ENCODE data around the gene SMIM11. TPM values are rescaled to one million over a fixed set of nuclear protein-coding genes. Genes with fewer than 3 reads are reported as not detected.
"Not testable (repeated sequence)": the region's sequence is repeated elsewhere in the genome, so short reads cannot be mapped to it uniquely, and the experiment has no call there.

Gene SMIM11
- total RNA-seq, 1 experiment from 2014 or later = 37.1 TPM

DNA sequence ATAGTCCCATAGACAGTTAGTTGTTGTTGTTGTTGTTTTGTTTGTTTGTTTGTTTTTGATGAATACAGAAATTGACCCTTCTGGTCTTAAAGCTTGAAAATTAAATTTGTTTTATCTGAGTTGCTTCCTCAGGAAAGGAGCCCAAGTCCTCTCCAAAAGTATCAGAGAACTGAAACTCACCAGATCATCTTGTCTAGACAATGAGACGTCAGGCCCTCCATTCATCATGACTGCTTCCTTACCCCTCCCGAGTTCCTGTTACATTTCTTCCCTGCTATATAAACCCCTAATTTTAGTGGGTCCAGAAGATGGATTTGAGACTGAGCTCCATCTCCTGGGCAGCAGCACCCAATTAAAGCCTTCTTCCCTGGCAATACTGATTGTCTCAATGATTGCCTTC lies 31.4 kb downstream of the SMIM11 start:
- not testable (repeated sequence) for DNase-seq (ENCODE audit: extremely low read depth, low read depth)

DNA sequence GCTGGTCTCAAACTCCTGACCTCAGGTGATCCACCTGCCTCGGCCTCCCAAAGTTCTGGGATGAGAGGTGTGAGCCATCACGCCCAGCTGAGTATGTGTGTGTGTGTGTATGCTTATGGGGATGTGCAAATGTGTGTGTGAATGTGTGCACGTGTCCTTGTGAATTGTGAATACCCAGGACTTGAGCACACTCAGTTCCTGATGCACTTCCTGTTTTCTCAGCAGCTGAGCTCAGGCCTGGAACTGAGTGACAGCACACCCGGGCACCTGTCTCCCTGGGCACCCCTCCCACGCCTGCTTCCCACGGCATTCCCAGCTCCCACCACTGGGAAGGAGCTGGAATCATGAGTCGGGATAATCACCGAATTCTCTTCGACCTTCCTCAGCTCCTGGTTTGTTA lies 32.0 kb downstream of the SMIM11 start:
- DNase-seq (ENCODE audit: extremely low read depth, low read depth) = not testable (repeated sequence)

DNA sequence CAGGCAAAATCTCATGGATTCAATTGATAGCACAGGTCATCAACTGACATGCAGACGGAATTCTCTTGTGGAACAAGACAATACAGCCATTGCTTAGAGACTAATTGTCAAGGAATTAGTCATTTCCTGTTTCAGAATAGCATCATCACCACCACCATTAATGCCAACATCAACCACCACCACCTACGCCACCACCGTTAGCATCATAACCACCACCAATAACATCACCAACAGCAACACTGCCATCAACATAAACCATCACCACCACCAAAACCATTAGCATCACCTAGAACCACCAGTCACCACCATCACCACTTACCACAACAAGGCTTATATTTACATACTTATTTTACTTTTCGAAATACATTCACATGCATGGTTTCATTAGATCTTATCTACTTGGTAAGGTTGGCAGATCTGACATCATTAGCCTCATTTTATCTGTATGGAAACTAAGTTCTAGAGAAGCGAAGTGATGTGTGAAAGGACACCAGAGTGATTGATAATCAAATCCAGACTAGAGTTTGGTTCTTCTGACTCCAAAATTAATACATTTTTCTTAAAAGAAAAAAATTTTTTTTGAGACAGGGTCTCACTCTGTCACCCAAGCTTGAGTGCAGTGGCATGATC lies 42.3 kb downstream of the SMIM11 start:
- DNase-seq (ENCODE audit: extremely low read depth, low read depth) = not testable (repeated sequence)

DNA sequence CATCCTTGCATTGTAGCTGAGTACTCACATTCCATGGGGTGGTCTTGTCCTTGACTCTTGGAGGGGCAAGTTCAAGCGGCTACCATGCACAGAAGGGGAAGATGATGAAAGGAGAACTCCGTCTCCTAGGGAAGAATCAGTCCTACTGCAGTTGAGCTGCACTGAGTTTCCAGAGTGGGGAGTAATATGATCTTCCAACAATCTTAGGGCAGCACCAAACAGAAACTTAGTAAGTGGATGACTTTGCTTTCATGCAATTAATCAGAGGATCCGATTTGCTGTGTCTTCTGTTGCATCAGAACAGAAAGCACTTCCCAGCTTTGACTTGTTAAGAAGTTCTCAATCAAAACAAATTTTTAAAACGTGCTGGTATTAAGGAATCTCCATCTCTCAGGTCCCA lies 48.5 kb downstream of the SMIM11 start, which contains the start of gene SMIM34:
TSS of gene SMIM34 (minus strand) at position 147 of the 400 bp plus-strand sequence. CDS start at position 35, 112 bp downstream.
- not testable (repeated sequence) for DNase-seq (ENCODE audit: extremely low read depth, low read depth)

DNA sequence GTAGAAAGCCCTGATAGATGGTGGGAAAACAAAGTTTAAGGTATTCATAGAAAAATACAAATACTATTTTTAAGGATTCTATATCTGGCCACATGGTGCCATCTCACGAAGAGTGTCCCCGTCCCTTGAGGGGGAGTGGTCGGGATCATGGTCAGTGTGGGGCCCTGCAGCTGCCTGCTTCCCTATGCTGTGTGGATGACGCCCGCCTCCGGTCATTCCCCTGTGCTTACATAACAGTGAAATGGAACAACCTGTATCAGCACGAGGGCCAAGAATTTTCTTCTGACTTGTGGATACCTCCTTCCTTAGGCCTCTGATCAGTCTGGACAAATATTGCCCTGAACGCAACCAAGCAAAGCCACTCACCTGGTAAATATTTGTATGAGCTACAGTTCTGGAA lies 52.0 kb downstream of the SMIM11 start:
- not testable (repeated sequence) for DNase-seq (ENCODE audit: extremely low read depth, low read depth)

DNA sequence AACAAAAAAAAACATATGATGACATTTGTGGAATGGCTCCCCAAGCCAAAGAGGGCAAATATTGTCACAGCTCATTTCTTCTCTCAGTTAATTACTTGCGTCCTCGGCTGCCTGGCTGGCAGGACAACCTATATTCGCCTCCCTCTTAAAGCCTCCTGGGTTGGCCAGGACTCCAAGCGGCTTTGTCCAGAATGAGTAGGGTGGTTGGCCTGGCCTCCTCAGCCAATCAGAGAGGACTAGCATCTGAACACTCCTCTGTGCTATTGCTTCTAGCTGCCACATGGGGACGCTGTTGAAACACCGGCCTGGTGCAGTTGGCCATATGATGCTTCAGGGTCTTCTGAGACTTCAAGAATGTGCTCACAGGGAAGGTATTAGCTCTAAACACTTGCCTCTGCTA lies 53.1 kb downstream of the SMIM11 start:
- DNase-seq (ENCODE audit: extremely low read depth, low read depth) = not testable (repeated sequence)

DNA sequence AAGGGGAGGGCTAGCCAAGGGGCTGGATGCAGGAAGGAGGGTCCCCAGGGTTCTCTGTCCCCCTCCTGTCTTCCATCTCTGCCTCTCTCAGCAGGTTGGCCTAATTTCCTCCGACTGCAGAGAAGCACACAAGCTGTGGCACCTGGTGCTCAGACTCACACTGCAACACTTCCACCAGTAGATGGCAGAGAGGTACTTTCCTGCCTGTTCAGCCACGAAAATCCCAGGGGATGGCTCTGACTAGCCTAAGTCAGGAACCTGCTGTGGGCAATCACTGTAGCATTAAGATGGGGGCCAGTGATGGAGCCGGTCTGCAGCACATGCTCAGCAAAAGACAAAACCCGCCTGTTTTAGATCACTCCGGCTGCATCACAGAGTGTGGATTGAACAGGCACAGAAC lies 54.4 kb downstream of the SMIM11 start:
- not testable (repeated sequence) for DNase-seq (ENCODE audit: extremely low read depth, low read depth)

Other genes with a start within 250 kb of the SMIM11 start
- gene KCNE2, start 11.5 kb upstream of the SMIM11 start, total RNA-seq (2014; rRNA removed; shearing (Covaris generic)) = not detected in 2 replicates
- gene SMIM34, start 48.4 kb downstream of the SMIM11 start, total RNA-seq (2014; rRNA removed; shearing (Covaris generic)) = not detected in 2 replicates
- gene KCNE1, start 136.7 kb downstream of the SMIM11 start, total RNA-seq (2014; rRNA removed; shearing (Covaris generic)) = not detected in 2 replicates
- 11.2 TPM in 2 replicates for gene RCAN1, start 239.6 kb downstream of the SMIM11 start, total RNA-seq (2014; rRNA removed; shearing (Covaris generic))